HG03066 (cell line): Measurements from ENCODE around the gene ATP1B3.
"Not testable (repeated sequence)": the region's sequence is repeated elsewhere in the genome, so short reads cannot be mapped to it uniquely, and the experiment has no call there.

Source experiments
- ATAC-seq: cut with Tn5 transposase; IDR thresholded peaks from one replicate; pipeline ENCODE4 v1.9.1; 2021; ENCODE audit warnings: low read depth; ENCODE audit not compliant: unreplicated experiment

ATP1B3 gene

DNA sequence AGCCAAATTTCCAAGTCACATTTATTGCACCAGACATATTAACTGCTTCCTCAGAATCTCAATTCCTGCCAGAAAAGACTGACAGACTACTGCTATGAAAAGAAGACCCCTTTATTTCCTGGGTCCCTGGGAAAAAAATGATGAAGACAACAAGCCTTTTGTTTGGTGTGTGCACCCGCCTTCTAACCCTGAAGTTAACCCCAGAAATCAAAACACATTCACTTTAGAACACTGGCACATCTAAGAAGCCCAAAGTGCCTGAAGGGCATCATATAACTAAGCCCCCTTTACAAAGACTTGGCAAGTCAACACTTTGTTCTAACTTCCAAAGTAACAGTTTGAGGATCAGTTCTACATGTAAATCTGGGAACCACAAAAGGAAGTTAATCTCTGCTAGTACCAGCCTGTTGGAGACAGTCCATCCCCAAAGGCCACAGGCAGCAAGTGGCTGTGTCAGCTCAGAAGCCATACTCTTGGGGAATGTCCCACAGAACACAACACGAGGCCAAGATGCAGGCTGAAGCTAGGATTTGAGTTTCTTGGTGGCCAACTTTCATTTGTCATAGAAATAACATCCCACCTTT is 16.3 kb upstream of the ATP1B3 start:
- no peak for ATAC-seq

DNA sequence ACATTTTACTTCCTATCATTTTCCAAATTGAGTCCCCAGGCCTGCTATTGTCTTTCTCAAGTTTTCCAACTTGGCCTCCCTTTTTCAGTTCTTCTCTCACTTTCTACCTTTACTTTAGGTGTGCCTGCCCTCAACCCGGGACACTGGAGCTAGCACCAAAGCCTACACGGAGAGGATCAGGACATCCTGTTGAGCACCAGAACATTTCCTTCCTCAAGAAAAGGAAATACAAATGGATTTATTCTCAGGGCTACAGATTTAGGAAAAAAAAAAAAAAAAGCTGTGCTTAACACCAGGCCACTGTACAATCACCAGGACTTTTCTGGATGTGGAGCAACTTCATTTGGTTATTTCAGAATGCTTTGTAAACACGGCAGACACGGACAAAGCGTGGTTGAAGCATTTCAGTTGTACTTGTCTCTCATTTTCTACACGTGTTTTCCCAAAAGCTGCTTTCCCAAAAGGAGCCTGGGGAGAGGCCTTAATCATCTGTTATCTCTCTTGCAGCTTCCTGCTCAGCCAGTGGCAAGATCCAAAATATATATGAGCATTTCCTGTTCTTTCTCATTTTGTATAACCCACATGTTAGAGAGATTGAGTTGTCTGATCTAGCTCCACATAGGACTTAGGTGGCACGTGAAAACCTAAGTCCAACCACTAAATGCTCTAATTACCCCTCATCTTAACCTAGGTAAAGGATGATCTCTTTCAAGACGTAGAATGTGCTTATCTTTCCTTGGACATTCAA is 15.5 kb upstream of the ATP1B3 start:
- ATAC-seq: no peak

DNA sequence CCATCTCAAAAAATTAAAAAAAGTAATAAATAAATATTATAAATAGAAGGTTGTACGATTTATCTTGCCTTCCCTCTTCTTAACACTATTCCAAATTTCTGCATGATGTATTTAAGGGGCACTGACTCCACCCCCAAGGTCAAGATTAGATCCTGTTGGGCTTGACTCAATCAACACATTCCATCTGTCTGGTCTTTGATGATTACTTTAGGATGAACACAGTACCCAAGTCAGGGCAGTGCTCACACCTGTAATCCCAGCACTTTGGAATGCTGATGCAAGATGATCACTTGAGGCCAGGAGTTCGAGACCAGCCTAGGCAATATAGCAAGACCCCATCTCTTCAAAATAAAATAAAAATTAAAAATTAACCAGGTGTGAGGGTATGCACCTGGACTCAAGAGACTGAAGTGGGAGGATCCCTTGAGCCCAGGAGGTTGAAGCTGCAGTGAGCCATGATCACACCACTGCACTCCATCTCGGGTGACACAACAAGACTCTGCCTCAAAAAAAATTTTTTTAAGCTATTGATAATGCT is 14.1 kb upstream of the ATP1B3 start:
- ATAC-seq: no peak

DNA sequence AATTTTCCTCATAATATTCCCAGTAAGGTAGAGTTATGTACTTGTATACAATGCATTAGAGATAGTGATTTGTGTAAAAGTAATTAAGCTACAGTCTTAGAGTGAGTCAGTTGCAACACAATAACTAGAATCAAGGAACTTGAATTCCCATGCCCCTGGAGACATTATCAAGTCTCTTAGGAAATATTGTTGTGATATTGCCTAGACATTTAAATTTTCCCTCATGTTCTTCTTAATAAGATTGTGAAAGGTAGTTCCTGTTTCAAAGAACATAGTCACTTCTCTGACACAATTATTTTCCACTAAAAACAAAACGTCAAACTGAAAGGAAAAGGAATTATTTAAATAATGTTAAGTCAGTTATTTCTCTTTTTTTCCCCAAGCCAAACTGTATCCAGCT is 13.0 kb upstream of the ATP1B3 start:
- no peak for ATAC-seq

DNA sequence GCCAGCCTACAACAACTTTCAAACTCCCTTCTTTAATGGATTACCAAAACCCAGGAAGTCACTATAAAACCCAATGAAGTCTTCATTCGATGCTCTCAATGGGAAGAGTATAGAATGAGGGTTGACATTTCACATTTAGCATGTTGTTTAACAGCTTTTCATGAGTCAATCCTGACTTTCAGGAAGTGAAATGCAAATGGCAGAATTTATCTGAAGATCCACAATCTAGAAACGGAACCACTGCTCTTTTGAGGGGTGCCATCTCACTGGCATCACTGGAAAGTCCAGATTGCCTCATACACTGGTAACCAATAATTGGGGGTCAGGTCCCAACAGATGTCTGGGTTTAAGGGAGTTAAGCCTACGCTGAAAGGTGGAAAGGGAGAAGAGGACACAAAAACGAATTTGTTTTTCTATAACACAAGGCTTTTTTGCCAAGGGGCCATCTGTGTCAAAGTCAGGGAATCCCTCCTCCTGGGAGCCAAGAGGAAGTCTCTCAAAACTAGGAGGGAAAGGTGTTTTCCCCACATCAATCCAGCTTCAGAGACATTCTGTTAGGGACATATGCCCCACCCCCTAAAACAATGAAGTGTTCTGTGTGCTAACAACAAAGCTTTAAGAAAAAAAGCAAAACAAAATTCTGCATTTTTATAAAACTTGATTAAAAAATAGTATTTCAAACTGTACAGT is 12.0 kb upstream of the ATP1B3 start:
- ATAC-seq: no peak

DNA sequence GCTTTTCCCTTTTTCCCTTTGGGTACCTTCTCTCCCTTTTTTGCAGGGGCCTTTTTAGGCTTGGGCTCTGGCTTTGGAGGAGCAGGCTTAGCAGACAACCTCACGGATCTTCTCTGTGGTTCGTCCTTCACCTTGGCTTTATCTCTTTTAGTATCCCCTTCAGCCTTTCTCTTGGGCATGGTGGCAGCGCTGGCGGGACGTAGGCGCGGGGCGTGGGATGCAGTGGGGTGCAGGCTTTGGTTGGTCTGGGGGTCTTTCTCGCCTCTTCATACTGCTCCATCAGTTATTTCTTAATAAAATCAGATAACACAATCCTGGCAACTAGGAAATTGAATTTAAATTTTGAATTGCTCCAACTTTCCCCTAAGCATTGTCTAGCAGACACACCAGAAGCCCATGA is 11.3 kb upstream of the ATP1B3 start:
- ATAC-seq: no peak

DNA sequence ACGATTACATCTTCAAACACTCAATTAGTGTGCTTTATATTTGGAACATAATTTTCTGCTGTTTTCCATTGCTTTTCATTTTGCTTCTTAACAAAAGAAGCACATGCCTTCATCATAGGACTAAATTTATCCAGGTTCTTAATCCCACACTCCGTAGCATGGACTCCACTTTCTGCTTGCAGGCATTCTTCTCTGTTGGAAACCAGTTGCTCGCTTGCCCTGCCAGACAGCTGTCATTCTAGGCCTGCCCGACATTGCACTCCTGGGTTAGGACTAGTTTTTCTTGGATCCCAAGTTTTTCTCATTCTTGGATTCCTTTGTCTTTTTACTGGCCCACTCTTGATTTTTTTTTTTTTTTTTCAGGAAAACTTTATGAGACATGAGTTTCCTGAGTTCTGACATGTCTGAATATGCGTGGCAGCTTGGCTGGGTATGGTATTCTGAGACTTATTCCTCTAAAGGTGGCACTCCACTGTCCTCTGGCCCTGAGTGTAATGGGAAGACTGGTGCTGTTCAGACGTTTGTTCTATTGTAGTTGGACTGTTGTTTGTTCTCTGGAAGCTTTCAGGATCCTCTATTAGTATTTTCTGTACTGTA is 6.3 kb upstream of the ATP1B3 start:
- no peak for ATAC-seq

DNA sequence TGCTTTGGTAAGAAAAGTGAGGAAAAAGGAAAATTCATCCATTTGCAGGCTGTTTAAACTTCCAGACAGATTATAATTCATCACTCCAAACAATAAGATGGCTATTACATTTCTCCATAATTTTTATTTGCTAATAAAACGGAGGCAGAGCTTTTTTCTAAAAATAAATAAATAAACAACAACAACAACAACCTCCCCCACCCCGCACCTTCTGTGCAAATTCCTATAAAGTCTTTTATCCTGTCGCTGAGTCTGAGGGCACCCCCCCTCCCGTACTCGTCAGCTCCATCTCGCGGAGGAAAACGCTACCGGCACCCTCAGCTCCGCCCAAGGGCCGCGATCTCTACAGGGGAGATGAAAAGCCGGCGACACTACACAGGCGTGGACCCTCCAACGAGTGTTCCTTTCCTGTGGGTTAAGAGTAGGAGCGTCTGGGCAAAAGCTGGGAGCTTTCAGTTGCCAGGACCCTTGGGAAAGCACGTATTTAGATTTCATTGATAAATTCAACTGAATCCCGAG is 1.0 kb upstream of the ATP1B3 start:
- ATAC-seq: peak; percentile 56

DNA sequence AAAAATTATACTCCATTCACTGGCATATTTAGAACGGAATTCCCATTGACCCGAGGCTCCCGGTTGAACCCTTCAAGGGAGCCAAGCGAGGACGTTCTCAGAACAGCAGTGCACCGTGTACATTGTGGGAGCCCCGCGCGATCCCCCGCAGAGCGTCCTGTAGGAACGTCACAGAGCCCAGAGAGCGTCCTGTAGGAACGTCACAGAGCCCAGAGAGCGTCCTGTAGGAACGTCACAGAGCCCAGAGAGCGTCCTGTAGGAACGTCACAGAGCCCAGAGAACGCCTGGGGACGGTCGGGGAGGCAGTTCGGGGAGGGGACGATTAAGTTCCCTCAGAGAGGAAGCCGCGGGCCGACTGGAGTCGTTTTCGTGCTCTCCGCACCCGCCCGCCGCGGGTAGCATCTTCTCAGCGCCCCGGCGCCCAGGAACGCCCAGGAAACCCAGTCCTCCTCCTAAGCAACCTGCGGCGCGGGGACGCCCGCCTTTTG is 506 bp upstream of the ATP1B3 start:
- peak; percentile 52 for ATAC-seq

DNA sequence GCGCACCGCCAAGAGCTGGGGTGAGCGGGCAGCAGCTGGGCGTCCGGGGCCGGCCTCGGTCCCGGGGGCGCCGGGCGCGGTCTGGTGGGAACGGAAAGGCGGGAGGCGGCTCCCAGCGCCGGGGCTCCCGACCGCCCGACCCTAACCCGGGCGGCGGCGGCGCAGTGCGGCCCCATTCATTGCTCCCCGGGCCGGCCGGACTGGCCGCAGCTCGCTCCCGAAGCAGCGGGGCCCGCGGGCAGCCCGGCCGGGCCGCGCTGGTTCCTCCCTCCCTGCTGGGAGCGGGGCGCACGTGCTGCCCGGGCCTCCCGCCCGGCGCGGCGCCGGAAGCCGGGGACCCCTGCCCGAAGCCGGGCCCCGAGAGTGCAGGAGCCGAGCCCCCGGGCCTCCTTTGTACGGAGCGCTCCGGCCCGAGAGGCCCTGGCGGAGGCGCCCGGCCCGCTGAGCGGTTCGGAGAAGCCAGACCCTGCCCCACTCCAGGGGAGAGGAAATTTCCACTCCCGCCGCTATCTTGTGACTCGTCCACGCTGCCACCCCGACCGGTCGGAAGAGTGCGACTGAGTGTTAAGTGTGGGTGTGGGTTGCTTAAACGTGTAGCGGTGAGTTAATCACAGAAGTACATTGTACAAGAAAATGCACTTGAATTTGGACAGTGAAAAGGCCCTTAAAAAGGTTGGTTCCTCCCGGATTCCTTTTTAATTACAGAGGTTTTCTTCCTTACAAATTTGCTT is 613 bp downstream of the ATP1B3 start:
- peak; percentile 12 for ATAC-seq

DNA sequence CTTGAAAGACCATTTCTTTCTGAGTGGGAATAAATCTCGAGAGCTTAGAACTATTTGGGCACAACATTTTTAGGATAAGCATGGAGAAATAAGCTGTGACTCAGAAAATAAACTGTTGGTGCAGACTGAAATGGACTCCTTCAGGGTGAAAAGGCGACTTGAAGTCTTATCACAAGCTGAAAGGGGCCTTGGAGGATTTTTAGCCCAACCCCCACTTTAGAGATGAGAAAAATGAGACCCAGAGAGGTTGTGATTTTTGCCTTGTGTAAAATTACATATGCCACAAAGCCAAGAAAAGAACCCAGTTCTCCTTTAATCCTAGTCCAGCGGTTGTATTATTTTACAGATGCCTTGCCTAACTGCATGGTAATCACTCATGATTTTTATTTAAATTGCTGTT is 1.5 kb downstream of the ATP1B3 start:
- no peak for ATAC-seq

DNA sequence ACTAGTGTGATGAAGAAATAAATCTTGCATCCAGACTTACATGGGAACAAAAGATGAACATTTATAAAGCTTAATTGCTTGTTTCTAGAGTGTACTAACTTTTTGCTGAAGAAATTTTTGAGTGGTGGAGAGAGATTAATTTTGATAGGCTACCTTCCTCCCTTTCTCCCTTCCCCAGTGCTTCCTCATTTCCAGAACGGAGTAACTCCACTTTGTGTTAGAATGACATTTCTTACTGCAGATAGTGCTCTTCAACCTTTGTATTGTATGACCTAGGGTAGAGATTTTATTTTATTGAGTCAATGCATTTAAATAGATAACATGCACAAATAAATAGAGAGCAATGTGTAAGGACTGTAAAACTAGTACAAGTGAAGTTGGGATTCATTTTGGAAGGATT is 1.9 kb downstream of the ATP1B3 start:
- no peak for ATAC-seq

DNA sequence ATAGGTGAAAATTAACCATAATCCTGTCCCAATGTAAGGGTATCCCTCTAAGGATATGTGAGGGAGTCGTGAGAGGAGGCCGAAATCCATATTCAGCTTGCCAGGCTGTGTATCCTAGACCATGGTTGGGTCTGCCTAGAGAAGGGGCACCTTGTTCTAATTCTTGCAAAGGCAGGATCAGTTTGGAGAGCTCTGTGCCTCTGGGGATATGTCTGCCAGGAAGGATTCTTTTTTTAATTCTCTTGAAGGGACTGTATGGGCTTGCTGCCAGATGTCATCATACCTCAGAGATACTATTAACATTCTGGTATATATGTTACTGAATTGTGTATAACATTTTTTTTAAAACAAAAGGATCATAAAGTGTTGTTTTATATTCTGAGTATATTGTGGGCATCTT is 2.4 kb downstream of the ATP1B3 start:
- no peak for ATAC-seq

DNA sequence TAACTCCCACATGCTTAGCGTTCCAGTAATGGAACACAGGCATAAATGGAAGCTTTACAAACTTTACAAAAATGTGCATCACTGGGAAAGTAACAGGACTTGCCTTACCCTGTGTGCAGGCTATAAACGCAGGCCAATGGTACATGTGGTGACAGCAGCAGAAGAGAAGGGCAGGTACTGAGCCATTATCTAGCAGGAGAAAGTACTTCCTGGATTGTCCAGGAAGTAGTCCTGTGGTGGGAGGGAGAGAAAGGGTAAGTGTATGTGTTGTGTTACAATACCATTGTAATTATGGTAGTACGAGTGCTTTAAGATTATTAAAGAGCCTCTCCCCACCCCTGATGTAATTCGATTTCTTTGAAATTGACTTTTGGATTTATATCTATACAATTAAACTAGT is 5.3 kb downstream of the ATP1B3 start:
- ATAC-seq: no peak

DNA sequence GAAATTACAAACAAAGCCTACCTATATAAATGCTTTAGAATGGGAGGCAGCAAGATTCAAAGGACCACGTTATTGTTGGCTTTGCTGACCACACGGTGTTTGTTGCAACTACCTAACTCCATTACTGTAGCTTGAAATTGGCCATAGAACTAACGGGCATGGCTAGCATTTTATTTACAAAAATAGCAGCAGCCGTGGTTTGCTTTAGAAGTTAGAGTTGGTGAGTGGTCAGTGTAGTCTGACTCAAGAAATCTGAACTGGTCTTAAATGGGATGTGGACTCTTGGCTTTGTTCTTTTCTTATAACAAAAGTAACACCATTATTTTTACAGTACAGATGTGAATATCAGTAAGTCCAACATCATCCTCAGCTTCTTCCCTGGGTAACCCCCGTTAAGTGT is 10.6 kb downstream of the ATP1B3 start:
- ATAC-seq: no peak

DNA sequence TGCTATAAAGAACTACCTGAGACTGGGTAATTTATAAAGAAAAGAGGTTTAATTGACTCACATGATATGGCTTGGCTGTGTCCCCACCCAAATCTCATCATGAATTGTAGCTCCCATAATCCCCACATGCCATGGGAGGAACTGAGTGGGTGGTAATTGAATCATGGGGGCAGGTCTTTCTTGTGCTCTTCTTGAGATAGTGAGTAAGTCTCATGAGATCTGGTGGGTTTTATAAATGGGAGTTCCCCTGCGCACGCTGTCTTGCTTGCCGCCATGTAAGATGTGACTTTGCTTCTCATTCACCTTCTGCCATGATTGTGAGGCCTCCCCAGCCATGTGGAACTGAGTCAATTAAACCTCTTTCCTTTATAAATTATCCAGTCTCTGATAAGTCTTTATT is 12.1 kb downstream of the ATP1B3 start:
- not testable (repeated sequence) for ATAC-seq

DNA sequence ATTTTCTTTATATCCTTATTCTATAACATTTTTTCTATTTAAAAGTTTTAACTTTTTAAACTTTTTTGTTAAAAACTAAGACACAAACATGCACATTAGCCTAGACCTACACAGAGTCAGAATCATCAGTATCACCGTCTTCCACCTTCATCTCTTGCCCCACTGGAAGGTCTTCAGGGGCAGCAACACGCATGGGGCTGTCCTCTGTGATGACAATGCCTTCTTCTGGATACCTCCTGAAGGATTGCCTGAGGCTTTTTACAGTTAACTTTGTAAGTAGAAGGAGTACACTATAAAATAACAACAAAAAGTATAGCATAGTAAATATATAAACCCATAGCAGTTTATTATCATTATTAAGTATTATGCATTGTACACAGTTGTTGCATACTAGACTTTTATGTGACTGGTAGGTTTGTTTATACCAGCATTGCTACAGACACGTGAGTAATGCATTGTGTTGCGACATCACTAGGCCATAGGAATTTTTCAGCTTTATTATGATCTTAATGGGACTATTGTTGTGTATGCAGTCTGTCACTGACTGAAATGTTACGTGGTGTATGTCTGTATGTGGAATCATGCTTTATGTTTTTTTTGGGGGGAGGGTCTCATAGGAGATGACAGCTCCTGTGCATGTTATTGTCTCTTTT is 18.2 kb downstream of the ATP1B3 start:
- ATAC-seq: no peak

DNA sequence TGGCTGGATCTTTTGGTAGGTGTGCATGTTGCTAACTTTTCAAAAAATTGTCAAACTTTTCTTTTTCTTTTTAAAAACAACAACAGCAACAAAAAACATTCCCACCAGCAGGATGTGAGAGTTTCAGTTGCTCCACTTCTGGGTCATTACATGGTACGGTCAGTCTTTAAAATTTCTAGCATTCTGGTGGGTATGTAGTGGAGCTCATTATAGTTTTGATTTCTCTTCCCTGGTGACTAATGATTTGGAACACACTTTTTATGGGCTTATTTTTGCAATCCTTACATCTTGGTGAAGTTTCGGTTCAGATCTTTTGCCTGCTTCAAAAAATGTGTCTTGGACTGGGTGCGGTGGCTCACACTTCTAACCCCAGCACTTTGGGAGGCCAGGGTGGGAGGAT is 19.3 kb downstream of the ATP1B3 start:
- no peak for ATAC-seq

DNA sequence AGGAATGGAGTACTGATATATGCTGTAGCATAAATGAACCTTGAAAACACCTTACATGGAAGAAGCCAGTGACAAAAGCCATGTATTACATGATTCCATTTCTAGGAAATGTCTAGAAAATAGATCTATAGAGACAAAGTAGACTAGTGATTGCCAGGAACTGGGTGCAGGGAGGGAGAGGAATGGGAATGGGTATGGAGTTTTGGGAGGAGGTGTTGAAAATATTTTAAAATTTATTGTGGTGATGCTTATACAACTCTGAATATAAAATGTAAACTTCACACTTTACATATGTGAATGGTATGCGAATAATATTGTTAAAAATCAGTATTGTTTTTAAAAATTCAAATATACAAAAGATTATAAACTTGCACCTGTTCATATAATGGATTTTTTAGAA is 22.5 kb downstream of the ATP1B3 start:
- ATAC-seq: no peak

DNA sequence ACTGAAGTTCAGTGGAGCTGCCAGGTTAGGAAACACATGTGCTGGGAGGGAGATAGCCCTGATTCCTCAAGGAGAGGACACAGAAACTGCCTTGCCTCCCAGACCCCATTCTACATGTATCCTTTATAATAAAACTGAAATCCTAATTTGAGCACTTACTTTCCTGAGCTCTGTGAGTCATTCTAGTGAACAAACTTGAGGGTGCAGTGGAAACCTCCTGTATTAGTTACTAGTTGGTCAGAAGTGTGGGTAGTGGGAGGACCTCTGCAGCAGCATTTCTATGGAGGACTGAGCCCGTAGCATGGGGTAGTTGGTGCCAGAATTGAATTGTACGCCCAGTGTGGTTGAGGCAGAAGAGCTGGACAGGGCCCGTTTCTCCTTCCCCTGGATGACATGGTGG is 23.9 kb downstream of the ATP1B3 start:
- no peak for ATAC-seq
